GM18517 (cell line): ENCODE measurements around the gene CDH1.

Source experiments
- ATAC-seq: cut with Tn5 transposase; IDR thresholded peaks from one replicate; pipeline ENCODE4 v1.9.1; 2021; ENCODE audit warnings: mild to moderate bottlenecking, moderate library complexity; ENCODE audit not compliant: unreplicated experiment

The CDH1 gene

DNA sequence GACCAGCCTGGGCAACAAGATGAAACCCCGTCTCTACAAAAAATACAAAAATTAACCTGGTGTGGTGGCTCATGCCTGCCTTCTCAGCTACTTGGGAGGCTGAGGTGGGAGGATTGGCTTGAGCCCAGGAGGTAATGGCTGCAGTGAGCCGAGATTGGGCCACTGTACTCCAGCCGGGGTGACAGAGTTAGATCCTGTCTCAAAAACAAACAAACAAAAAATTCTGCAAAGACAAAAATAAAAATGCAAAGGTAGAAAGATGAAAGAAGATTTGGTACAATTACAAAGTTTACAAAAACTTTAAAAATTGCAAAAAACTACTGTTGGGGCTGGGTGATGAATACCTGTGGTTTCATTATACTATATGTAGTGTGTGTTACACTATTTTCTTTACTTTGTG is 5.5 kb upstream of the CDH1 start:
- ATAC-seq: no peak

DNA sequence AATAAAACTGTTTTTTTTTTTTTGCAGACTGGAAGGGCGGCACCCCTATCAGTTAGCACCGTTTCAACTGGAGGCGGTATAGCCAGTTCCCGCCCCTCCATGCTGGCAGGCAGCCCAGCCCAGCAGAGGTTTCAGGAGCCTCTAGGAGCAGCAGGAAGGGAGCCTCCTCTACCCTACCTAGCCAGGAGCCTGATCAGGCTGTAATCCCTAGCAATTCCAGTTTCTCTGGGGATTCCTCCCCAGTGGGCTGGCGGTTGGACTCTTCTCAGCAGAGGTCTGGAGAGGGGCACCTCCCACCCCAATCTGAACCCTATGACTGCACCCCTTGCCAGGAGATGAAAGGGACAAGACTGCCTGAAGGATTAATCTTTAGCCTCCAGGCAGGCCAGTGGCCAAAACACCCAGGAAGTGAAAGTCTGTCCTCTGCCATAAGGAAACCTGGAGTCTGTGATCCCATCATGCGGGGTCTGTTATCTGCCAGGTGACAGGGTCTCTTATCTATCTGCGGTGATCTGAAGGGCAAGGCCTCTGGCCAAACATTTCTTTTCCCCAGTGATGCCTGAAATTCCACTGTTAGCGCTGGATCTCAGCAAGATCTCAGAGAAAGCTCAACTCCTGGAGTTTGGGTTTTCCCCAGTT is 4.9 kb upstream of the CDH1 start:
- ATAC-seq: no peak

DNA sequence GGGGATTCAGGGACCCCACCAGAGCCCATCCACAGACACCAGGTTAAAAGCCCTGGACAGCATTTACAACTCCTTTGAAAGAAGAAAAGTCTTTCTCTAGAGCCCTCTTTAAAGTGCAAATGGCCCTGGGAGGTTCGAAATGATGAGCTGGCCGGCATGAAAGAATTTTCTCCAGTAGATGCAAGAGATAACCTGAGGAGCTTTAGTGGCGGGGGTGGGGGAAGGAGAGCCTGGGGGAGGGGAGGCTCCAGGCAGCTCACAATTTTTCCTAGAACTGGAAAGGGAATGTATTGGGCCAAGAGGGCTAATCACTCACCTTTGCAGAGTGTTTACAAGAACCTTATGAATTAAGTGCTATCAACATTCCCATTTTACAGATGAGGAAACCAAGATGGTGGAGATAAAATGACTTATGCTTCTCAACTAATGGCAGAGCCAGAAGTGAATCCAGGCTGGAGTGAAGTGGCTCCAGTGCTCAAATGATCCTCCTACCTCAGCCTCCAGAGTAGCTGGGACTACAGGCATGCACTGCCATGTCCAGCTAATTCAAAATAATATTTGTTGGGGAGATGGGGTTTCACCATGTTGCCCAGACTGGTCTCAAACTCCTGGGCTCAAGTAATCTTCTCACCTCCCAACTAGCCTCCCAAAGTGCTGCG is 4.2 kb upstream of the CDH1 start:
- no peak for ATAC-seq

DNA sequence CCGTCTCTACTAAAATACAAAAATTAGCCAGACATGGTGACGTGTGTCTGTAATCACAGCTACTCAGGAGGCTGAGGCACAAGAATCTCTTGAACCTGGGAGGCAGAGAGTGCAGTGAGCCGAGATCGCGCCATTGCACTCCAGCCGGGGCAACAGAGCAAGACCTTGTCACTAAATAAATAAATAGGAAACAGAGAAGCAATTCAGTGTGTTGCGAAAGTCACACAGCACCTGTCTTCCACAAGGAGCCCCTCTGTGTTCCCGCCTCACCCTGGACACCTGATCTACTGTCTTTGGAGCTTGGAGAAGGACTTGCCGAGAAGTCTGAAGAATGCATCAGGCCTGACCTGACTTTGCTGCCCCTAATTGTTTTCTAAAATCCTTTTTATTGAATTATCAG is 3.5 kb upstream of the CDH1 start:
- no peak for ATAC-seq

DNA sequence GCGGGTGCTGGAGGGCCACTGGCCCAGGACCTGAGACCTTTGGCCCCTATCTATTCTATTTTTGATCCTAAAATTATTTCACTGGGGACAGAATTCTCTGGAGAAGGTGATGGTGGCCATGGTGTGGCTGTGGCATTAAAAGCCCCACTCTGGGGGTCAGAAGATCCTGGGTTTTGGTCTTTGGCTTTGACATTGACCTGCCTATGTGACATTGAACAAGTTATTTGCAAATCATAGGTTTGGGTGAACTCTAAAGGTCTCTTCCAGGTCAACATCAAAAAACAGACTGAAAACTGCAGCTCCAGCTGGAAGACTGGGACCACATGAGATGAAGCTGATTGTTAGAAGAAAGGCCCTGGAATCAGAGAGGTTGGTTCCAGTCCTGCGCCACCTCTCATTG is 2.3 kb upstream of the CDH1 start:
- ATAC-seq: no peak

DNA sequence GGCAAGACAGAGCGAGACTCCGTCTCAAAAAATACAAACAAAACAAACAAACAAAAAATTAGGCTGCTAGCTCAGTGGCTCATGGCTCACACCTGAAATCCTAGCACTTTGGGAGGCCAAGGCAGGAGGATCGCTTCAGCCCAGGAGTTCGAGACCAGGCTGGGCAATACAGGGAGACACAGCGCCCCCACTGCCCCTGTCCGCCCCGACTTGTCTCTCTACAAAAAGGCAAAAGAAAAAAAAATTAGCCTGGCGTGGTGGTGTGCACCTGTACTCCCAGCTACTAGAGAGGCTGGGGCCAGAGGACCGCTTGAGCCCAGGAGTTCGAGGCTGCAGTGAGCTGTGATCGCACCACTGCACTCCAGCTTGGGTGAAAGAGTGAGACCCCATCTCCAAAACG is 531 bp upstream of the CDH1 start:
- no peak for ATAC-seq

DNA sequence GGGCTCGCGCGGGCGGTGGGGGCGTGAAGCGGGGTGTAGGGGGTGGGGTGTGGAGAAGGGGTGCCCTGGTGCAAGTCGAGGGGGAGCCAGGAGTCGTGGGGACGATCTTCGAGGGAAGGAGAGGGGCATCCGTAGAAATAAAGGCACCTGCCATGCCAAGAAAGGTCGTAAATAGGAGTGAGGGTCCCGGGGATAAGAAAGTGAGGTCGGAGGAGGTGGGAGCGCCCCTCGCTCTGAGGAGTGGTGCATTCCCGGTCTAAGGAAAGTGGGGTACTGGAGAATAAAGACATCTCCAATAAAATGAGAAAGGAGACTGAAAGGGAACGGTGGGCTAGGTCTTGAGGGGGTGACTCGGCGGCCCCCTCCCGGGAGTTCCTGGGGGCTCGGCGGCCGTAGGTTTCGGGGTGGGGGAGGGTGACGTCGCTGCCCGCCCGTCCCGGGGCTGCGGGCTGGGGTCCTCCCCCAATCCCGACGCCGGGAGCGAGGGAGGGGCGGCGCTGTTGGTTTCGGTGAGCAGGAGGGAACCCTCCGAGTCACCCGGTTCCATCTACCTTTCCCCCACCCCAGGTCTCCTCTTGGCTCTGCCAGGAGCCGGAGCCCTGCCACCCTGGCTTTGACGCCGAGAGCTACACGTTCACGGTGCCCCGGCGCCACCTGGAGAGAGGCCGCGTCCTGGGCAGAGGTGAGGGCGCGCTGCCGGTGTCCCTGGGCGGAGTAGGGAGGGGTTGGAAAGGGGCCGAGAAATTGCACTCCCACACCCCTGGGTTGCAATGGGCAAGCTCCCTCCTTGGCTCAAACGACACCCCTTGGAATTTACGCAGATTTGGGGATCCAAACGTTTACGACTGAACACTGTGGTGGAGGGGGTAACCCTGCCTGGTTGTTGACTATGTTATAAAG is 888 bp downstream of the CDH1 start:
- ATAC-seq: no peak

DNA sequence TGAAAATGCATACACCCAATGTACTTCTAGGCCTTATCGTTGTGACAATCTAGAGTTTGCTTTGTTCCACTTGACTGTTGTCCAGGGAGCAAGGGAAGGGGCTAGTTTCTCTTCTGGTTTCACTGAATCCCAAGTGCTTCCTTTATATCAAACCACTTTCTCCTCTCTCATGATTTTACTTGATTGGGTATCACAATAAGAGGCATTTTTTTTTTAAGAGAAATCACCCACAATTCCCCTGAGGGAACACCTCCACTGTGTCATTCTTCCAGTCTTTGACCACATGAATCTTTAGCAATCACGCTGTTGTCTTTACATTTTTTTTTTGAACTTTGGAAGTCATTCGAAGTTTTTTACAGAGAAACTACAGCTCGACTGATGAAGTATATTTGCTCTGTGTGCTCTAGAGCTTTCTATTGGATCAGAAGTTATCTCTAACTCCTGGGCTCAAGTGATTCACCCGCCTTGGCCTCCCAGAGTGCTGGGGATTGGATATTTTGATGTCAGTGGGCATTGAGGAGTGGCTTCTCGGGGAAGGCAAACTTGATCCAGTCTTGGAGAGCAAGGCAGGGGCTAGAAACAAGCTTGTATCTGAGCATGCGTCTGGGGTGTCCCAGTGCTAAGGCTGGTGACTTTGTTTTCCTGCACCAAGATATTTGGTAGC is 3.0 kb downstream of the CDH1 start:
- no peak for ATAC-seq

DNA sequence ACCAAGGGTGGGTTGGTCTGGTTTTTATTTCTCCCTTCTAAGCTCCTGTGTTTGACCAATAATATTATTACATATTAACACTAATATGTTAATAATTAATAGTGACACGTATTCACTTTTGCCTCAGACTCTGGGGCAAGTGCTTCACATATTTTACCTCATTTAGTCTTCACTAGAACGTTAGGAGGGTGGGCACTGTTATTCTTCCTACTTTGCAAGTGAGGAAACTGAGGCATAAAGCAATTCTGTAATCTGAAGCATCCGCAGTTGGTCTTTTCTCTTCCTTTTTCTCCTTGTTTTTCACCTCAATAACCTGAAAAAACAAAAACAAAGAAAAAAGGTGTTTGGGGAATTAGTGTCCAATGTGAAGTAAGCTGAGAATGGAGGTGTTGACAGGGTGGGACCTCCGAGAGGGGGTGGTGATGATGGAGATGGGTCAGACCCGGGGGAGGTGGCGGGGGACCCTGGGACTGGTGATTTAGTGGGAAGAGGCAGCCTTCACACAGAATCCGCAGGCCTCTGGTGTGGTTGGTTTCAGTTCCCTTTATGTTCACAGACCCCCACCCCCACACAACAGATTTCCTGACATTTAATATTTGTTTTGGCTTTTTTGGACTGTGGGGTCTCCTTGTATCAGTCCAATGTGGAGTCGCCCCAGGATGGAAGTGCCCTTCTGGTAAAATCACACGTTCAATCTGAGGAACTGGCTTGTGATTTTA is 3.7 kb downstream of the CDH1 start:
- ATAC-seq: no peak

DNA sequence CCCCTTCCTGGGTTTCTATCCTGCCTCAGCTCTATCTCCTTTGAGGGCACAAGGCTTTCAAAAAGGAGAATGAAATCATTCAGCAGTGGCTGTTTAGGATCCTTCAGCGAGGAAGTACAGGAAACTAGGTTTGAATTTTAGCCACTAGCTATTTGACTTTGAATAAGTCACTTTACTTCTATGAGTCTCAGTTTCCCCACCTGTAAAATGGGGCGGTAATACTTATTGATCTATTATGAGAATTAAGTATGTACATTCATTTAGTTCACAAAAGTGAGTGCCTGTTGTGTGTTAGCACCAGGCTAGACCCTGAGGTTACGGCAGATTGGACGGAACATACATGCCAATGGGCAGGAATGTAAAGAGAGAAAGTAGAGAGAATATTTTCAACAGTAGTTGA is 6.6 kb downstream of the CDH1 start:
- no peak for ATAC-seq

DNA sequence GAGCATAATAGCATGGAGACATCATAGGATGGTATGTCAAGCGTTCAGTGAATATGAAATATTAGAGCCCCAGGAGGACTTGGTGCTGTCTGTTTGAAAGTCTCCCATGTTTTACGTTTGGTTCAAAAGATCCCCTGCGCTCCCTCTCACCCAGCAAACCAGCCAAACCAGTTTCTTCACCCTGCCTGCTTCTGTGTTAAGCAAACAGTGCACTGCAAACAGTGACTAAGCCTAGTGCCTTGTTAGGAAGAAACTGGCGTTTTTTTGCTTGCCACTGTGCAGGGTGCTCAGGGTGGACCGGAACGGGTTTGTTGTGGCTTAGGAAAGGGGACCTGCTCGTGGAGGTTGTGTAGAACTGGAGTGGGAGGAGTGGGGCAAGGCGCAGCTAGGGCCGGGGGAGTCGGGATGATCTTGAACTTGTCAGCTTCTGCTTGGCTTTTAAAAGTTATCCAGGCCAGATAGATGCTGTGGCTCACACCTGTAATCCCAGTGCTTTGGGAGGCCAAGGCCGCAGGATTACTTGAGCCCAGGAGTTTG is 7.7 kb downstream of the CDH1 start:
- no peak for ATAC-seq

DNA sequence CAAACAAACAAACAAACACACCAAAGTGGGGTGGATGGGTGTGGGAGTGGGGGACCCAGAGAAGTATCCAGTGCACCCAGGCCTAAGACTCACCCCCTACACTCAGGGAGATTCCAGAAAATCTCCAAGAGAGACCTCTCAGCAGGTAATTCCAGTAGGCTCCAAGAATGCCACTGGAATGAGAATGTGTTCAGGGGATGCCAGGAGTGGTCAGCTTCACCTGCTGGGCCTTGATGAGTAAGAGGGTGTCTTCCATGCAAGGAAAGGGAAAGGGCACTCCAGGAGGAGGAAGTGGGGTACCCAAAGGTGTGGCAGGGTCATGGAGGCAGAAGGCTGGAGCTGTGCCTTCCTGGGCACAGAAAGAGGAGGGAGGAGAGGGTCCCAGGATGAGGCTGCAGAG is 9.9 kb downstream of the CDH1 start:
- no peak for ATAC-seq

DNA sequence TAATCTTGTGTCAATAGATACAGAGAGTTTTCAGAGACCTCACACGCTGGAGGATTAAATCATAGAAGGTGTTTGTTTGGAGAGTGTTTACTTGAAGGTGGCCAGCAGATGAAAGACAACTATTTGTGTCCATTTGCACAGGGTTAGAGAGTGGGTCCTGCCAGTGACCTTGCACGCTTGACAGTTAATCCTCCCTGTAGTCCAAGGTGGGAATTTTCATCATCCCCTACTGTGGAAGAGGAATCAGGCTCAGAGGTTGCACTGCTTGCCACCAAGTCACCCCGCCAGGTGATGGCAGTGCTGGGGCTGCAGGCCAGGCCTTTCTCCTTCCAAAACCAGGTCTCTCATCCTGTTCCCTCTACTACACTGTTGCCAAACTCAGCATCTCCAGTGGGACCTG is 12.3 kb downstream of the CDH1 start:
- no peak for ATAC-seq

DNA sequence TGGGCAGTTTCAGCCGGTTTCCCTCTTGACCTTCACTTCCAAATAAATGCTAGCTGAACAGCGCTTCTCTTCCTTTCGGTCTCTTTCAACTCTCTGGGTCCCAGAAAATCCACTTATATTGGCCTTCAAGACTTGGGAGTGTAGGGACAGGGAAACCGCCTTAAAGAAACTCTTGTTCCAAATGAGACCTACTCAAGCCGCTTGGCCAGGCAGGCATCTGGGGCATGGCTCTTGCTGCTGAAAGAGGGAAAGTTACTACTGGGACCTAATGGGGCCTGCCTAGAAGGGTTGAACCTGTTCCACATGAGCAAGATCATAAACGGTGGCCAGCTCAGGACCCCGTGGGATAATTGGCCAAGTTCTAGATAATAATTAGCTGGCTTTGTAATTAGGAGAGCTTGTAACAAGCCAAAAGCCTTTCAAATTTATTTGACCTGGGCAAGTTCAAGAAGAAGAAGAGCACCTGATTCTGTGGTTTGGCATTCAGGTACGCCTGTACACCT is 13.2 kb downstream of the CDH1 start:
- ATAC-seq: no peak

DNA sequence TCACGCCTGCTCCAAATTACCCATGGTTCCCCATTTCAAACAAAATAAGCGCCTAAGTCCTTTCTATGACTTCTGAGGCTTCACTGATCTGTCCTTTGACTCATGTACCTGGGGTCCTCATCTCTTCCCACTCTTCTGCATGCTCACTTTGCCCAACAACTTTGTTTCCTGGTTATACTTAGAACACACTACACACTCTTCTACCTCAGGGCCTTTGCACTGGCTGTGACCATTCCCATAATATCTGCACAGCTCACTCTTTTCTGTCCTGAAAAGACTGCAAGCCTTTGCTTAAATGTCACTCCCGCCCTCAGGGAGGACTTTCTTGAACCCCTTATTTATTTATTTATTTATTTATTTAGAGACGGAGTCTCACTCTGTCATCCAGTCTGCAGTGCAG is 14.1 kb downstream of the CDH1 start:
- no peak for ATAC-seq

DNA sequence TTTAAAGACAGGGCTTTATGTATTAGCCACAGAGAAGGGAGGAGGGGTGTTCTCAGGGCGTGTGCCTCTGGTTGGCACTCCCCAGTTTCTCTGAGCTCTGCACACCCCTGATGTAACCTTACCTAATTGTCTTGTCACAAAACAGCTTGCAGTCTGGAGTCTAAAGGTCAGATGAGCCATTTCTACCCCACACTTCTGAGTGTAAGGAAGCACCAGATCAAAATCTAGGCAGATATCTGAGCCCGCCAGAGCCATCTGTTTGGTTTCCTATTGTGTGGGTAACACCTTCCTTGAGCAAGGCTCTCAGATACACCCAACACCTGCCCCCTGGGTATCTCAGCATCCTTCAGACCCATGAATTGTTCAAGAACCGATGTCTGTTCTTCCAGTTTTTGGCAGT is 15.5 kb downstream of the CDH1 start:
- no peak for ATAC-seq

DNA sequence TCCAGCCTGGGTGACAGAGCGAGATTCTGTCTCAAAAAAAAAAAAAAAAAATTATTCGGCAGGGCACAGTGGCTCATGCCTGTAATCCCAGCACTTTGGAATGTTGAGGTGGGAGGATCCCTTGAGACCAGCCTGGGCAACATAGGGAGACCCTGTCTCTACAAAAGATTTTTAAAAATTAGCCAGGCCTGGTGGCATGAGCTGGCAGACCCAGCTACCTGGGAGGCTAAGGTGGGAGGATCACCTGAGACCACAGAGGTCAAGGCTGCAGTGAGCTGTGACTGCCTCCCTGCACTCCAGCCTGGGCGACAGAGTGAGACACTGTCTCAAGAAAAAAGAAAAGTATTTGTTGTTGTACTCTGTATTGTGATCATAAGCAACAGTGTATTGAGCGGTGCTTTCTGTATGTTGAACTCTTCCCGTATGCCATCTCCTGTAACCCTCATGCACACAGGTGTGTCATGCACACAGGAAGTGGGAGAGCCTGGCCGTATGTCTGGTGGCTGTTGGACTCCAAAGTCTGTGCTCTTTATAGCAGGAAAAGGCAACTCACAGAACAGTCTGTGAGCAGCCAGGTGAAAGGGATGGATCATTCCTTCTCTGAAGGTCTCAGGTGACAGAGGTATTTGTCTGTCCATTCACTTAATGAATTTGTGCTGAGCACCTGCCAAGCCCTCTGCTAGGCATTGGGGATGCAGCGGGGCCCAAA is 17.1 kb downstream of the CDH1 start:
- no peak for ATAC-seq

DNA sequence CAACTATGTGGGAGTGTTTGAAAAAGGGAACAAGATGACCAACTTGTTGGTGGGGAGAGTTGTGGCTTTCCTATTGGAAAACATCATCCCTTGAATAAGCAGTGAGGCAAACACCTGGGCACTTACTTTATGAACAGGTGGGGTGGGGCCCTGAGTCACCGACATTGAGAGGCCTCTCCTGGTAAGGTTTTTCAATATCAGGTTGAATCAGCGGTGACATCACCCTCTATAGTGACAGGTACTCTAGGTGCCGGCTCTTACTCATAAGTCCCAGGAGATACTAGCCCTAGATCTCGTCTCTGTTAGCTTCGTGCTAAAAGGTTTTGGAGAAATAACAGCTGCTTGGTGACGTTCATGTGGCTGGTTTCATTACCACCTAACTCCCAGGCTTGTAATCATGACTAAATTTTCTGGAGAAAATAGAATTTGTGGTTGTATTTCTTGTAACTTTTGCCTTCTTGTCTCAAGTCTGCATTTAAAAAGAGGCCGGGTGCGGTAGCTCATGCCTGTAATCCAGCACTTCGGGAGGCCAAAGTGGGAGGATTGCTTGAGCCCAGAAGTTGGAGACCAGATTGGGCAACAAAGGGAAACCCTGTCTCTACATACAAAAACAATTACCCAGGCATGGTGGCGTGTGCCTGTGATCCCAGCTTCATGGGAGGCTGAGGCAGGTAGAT is 19.3 kb downstream of the CDH1 start:
- ATAC-seq: peak; percentile 57

DNA sequence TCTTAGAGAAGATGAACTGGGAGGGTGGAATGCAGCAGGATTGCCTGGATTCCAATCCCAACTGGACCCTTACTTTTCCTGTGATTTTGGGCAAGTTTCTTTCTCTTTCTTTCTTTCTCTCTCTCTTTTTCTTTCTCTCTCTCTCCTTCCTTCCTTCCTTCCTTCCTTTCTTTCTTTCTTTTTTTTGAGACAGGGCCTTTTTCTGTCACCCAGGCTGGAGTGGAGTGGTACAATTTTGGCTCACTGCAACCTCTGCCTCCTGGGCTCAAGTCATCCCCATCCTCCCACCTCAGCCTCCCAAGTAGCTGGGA is 20.5 kb downstream of the CDH1 start:
- ATAC-seq: no peak
